Measurements from ENCODE around the gene ACTN4.
A peak's percentile ranks its signal among the peaks of the same experiment; 100 is the strongest.
"Not testable (repeated sequence)": the region's sequence is repeated elsewhere in the genome, so short reads cannot be mapped to it uniquely, and the experiment has no call there.

Gene ACTN4

DNA sequence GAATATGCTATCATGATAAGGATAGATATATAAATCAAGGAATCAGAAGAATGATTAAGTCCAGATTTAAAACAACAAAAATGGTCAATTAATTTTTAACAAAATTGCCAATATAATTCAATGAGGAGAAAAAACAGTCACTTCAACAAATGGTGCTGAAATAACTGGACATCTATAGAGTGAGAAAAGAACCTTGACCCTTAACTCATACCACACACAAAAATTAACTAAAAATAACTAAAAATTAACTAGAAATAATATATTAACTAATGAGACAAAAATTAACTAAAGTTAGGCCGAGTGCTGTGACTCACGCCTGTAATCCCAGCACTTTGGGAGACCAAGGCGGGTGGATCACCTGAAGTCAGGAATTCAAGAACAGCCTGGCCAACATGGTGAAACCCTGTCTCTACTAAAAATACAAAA is 116.4 kb downstream of the ACTN4 start:
- Mint-ChIP-seq H3K27me3 (ENCODE audit: low read depth) (no peaks in the 10 kb centered on the region), H3K27ac (peak overlapping the region; percentile 74 to 98 (median 97)), H3K4me3 (peak overlapping the region in 1 of 3 experiments; percentile 35), H3K36me3 (ENCODE audit: low read depth) (no peaks in the 10 kb centered on the region), H3K4me1 (no peaks in the 10 kb centered on the region), H3K9me3 (peaks cover 4% of the 10 kb centered on the region)
- TF ChIP-seq, protein P1, sequence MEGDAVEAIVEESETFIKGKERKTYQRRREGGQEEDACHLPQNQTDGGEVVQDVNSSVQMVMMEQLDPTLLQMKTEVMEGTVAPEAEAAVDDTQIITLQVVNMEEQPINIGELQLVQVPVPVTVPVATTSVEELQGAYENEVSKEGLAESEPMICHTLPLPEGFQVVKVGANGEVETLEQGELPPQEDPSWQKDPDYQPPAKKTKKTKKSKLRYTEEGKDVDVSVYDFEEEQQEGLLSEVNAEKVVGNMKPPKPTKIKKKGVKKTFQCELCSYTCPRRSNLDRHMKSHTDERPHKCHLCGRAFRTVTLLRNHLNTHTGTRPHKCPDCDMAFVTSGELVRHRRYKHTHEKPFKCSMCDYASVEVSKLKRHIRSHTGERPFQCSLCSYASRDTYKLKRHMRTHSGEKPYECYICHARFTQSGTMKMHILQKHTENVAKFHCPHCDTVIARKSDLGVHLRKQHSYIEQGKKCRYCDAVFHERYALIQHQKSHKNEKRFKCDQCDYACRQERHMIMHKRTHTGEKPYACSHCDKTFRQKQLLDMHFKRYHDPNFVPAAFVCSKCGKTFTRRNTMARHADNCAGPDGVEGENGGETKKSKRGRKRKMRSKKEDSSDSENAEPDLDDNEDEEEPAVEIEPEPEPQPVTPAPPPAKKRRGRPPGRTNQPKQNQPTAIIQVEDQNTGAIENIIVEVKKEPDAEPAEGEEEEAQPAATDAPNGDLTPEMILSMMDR (IDR thresholded peaks at IDR 0.05; ENCODE audit: unreplicated experiment in 3 of 3): no peak

DNA sequence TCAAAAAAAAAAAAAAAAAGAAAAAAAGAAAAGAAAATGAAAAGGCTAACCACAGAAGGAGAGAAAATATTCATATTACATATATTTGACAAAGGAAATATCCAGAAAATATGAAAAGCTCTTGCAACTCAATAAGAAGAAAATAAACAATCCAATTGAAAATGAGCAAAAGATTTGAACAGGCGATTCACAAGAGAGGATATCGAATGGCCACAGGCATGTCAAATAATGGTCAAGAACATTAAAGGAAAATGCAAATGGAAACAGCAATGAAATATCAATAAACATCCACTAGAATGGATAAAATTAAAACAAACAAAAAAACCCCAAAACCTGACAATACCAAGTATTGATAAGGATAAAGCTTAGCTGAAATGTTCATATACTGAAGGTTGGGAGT is 117.8 kb downstream of the ACTN4 start:
- Mint-ChIP-seq H3K9me3 (peaks cover 4% of the 10 kb centered on the region), H3K27me3 (ENCODE audit: low read depth) (no peaks in the 10 kb centered on the region), H3K27ac (peak overlapping the region in 1 of 3 experiments; percentile 33), H3K36me3 (ENCODE audit: low read depth) (no peaks in the 10 kb centered on the region), H3K4me3 (no peak overlapping the region), H3K4me1 (no peaks in the 10 kb centered on the region)
- TF ChIP-seq, protein P1 (IDR thresholded peaks at IDR 0.05; ENCODE audit: unreplicated experiment in 3 of 3): no peak

DNA sequence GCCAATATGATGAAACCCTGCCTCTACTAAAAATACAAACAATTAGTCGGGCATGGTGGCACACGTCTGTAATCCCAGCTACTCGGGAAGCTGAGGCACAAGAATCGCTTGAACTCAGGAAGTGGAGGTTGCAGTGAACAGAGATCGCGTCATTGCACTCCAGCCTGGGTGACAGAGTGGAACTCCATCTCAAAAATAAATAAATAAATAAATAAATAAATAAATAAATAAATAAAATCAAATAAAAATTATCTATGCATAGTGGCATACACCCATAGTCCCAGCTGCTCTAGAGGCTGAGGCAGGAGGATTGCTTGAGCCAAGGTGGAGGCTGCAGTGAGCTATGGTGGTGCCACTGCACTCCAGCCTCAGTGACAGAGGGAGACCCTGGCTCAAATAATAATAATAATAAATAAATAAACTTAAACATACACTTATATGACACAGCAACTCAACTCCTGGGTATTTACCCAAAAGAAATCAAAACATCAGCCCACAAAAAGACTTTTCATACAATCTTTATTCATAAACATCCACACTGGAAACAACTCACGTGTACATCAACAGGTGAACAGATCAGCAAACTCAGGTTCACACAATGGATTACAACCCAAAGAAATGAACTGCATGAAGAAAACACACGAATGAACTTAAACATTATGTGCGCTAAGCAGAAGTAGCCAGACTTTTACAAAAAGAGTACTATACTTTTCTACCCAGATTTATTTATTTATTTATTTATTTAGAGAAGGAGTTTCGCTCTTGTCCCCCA is 119.0 kb downstream of the ACTN4 start:
- Mint-ChIP-seq H3K4me1 (no peaks in the 10 kb centered on the region), H3K27ac (peak overlapping the region in 1 of 3 experiments; percentile 63), H3K36me3 (ENCODE audit: low read depth) (no peaks in the 10 kb centered on the region), H3K9me3 (peaks cover 4% of the 10 kb centered on the region), H3K27me3 (ENCODE audit: low read depth) (no peaks in the 10 kb centered on the region), H3K4me3 (no peak overlapping the region)
- TF ChIP-seq, protein P1 (IDR thresholded peaks at IDR 0.05; ENCODE audit: unreplicated experiment in 3 of 3): no peak

DNA sequence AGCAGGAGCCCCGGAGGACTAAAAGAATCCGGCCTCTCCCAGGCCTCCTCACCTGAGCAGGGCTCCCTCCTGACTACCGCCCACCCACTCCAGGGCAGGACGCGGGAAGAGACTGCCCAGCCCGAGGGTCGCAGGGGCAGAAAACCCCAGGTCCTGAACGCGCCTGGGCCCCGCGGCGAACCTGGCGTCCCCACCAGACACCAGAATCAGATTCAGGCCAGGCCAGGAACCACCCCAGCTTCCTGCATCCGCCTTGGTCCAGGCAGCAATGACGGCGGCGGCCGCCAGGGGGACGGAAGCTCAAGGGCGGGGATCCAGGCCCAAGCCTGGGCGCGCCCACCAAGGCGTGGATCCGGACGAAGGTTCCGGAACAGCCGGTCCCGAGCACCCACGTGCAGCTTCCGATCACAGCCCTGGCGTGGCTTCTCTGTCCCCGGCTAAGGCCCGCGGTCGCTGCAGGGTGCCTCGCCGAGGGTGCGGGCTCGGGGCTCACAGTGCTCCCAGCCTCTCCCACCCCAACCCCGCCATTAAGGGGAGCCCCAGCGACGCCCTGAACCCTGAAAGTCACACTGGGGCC is 122.3 kb downstream of the ACTN4 start:
- H3K27me3 Mint-ChIP-seq (ENCODE audit: low read depth): no peaks in the 10 kb centered on the region
- no peaks in the 10 kb centered on the region for H3K4me1 Mint-ChIP-seq
- peak overlapping the region in 1 of 3 experiments; percentile 11 for H3K4me3 Mint-ChIP-seq
- TF ChIP-seq, protein P1 (IDR thresholded peaks at IDR 0.05; ENCODE audit: unreplicated experiment in 3 of 3): peak; percentile 59 to 78 (median 76)
- H3K36me3 Mint-ChIP-seq (ENCODE audit: low read depth): no peaks in the 10 kb centered on the region
- peak overlapping the region in 1 of 3 experiments; percentile 34 for H3K27ac Mint-ChIP-seq
- H3K9me3 Mint-ChIP-seq: peaks cover 4% of the 10 kb centered on the region

DNA sequence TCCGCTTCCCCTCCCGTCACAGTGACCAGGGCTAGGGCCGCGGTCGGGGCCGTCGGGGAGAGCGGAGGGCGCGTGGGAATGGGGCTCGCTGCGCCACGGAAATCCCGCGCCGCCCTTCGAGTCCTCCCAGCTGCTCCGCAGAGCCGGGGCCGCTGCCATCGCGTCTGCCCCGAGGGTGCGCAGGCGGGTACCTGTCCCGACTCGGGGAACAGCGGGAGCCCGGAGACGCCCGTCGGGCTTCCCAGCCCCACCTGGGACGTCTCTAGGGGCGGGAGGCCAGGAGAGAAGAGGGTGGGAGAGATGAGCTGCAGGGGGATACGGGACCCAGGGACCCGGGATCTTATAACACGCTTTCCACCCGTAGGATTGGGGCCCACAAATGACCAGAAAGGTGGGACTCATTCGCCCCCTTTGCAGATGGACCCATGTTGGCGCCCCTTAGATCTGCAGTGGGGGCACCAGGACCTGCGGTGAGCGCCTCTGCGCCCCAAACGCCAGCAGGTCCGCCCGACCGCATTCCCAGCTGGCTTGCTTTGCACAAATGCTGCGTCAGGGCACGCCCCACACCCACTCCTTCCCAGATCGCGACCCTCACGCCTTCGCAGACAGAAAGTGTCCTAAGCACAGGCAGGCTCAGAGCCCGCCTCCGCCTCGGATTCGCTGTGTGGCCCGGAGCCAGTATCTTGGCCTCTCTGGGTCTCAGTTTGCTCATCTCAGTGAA is 122.9 kb downstream of the ACTN4 start:
- not testable (repeated sequence) for H3K4me1 Mint-ChIP-seq, H3K27ac Mint-ChIP-seq, H3K4me3 Mint-ChIP-seq

DNA sequence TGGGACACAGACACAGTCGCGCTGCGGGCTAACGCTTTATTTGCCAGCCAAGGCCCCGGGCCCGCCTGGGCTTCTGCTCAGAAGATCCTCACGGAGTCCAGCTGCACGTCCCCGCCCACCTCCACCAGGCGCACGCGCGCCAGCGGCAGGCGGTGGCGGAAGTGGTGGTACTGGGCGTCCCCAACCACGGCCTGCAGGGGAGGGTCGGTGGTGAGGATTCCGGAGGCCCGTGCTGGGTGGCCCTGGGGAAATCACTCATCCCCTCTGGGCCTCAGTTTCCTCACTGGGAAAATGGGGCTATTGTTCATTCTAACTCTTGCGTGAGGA is 123.5 kb downstream of the ACTN4 start:
- H3K36me3 Mint-ChIP-seq (ENCODE audit: low read depth); H3K4me1 Mint-ChIP-seq; H3K4me3 Mint-ChIP-seq; H3K27me3 Mint-ChIP-seq (ENCODE audit: low read depth); H3K27ac Mint-ChIP-seq; H3K9me3 Mint-ChIP-seq: not testable (repeated sequence)

More for the DNA sequence above, 122.9 kb downstream of the ACTN4 start:
- H3K9me3 Mint-ChIP-seq; H3K36me3 Mint-ChIP-seq (ENCODE audit: low read depth); H3K27me3 Mint-ChIP-seq (ENCODE audit: low read depth): not testable (repeated sequence)

DNA sequence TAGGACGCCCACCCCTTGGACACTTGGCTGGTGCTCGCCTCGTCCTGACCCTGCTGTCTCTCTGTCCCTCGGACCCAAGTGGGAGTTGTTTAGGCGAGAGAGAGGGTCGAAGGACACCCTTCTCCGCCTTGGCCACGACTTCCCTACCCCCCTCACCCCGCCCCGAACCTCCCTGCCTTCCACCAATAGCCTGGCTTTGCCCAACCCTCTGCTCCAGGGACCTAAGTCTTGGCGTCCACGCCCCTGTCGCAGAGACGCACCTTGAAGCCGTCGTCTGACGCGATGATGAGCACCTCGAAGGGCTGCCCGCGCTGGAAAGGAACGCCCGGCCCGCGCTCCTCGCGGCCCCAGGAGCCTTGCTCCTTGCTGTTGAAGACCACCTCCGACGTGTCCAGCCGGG is 124.1 kb downstream of the ACTN4 start:
- H3K9me3 Mint-ChIP-seq; H3K4me3 Mint-ChIP-seq; H3K27ac Mint-ChIP-seq; H3K4me1 Mint-ChIP-seq; H3K27me3 Mint-ChIP-seq (ENCODE audit: low read depth); H3K36me3 Mint-ChIP-seq (ENCODE audit: low read depth): not testable (repeated sequence)
